ENCODE results near the gene CACNA1H. TPM values are rescaled to one million over a fixed set of nuclear protein-coding genes. Genes with fewer than 3 reads are reported as not detected.
"Not testable (repeated sequence)": the region's sequence is repeated elsewhere in the genome, so short reads cannot be mapped to it uniquely, and the experiment has no call there.

CACNA1H gene
- total RNA-seq, 1 donor from 2014 or later = 2.5 TPM

- no peak for TF ChIP-seq CTCF (IDR thresholded peaks at IDR 0.05; ENCODE audit: borderline replicate concordance)
- intact Hi-C loops (cut with micrococcal nuclease) = no loop called here
- no peak for DNase-seq
- Histone ChIP-seq H3K4me3 (no peak overlapping the region), H3K4me1 (no peaks in the 10 kb centered on the region), H3K36me3 (no peaks in the 10 kb centered on the region), H3K27me3 (ENCODE audit: low read depth) (peaks cover 65% of the 10 kb centered on the region), H3K27ac (replicated peaks) (no peak overlapping the region), H3K9me3 (replicated peaks) (no peaks in the 10 kb centered on the region)
These were observed 111.6 kb downstream of the CACNA1H start for GRCh38 chr16:1264345-1265089.

DNA sequence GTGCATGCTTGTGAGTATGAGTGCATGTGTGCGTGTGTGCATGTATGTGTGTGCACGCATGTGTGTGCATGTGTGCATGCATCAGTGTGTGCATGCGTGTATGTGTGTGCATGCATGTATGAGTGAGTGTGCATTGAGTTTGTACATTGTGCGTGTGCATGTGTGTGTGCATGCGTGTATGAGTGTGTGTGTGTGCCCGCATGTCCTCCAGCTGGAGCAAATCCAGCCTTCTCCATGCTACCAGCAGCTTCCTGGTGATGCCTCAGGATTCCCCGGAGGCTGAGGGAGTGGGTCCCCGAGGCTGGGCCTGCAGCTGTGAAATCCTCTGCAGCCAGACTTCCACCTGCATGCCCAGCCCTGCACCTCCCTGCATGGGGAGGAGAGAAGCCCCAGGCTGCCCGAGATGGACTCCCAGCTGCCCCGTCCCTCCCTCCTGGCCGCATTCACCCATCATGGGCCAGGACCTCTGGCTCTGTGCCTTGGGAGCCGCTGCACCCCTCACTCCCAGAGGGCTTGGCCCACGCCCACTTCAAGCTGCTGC lies 112.3 kb downstream of the CACNA1H start:
- TF ChIP-seq CTCF (IDR thresholded peaks at IDR 0.05; ENCODE audit: borderline replicate concordance) = no peak
- Histone ChIP-seq H3K27me3 (ENCODE audit: low read depth) (peaks cover 61% of the 10 kb centered on the region), H3K27ac (replicated peaks) (no peak overlapping the region), H3K4me3 (no peak overlapping the region), H3K36me3 (no peaks in the 10 kb centered on the region), H3K9me3 (replicated peaks) (no peaks in the 10 kb centered on the region), H3K4me1 (no peaks in the 10 kb centered on the region)
- DNase-seq = no peak
- intact Hi-C loops (cut with micrococcal nuclease) = no loop called here

DNA sequence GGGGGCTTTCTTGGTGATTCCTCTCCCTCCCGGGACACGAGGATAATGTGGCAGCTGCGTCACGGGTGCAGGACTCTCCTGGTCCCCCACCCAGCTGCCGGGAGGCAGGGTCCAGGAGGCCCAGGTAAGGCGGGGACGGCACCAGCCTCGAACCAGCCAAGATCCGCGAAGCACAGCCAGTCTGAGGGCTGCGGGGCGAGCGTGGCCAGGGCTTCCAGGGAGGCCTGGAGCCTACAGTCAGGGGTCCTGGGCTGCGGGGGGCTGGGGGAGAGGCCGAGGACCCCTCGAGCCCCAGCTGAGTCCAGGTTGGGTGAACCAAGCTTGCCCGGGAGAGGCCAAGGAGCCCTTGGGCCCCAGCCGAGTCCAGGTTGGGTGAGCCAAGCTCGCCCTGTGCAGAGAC lies 112.9 kb downstream of the CACNA1H start:
- DNase-seq = no peak
- no peaks in the 10 kb centered on the region for H3K9me3 ChIP-seq (replicated peaks)
- no peak overlapping the region for H3K4me3 ChIP-seq
- intact Hi-C loops (cut with micrococcal nuclease) = no loop called here
- no peak overlapping the region for H3K27ac ChIP-seq (replicated peaks)
- no peak for TF ChIP-seq CTCF (IDR thresholded peaks at IDR 0.05; ENCODE audit: borderline replicate concordance)
- peaks cover 55% of the 10 kb centered on the region for H3K27me3 ChIP-seq (ENCODE audit: low read depth)
- no peaks in the 10 kb centered on the region for H3K4me1 ChIP-seq
- no peaks in the 10 kb centered on the region for H3K36me3 ChIP-seq

DNA sequence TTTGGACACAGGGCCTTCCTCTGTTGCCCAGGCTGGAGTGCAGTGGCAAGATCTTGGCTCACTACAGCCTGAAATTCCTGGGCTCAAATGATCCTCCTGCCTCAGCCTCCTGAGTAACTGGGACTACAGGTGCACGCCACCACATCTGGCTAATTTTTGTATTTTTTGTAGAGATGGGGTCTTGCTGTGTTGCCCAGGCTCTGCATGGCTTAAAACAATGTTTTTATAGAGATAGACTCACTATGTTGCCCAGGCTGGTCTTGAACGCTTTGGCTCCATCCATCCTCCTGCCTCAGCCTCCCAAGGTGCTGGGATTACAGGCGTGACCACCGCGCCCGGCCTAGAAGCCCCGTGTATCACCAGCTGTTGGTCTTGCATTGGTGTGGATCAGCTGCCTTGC lies 116.5 kb downstream of the CACNA1H start:
- H3K27ac ChIP-seq (replicated peaks); DNase-seq; H3K4me1 ChIP-seq; H3K4me3 ChIP-seq; intact Hi-C loops (cut with micrococcal nuclease); H3K36me3 ChIP-seq; H3K9me3 ChIP-seq (replicated peaks): not testable (repeated sequence)
- peaks cover 35% of the 10 kb centered on the region for H3K27me3 ChIP-seq (ENCODE audit: low read depth)

GRCh38 chr16:1271380-1271723 lies 118.4 kb downstream of the CACNA1H start:
- Histone ChIP-seq H3K27ac (replicated peaks) (no peak overlapping the region), H3K4me3 (no peak overlapping the region), H3K36me3 (no peaks in the 10 kb centered on the region), H3K9me3 (replicated peaks) (no peaks in the 10 kb centered on the region), H3K4me1 (peaks cover 8% of the 10 kb centered on the region), H3K27me3 (ENCODE audit: low read depth) (peaks cover 44% of the 10 kb centered on the region)
- intact Hi-C loops (cut with micrococcal nuclease) = no loop called here
- no peak for DNase-seq
- no peak for TF ChIP-seq CTCF (IDR thresholded peaks at IDR 0.05; ENCODE audit: borderline replicate concordance)

Other genes with a start within 250 kb of the CACNA1H start
- gene LMF1, start 182.1 kb upstream of the CACNA1H start, total RNA-seq = 6.6 TPM
- gene SOX8, start 171.3 kb upstream of the CACNA1H start, total RNA-seq = 0.96 TPM
- gene SSTR5, start 80.4 kb upstream of the CACNA1H start, total RNA-seq = 22.6 TPM
- gene C1QTNF8, start 56.9 kb upstream of the CACNA1H start, total RNA-seq = not detected
- not detected for gene TPSG1, start 72.2 kb downstream of the CACNA1H start, total RNA-seq
- 3.6 TPM for gene TPSB2, start 77.1 kb downstream of the CACNA1H start, total RNA-seq
- gene TPSAB1, start 87.6 kb downstream of the CACNA1H start, total RNA-seq = 3.6 TPM
- not detected for gene TPSD1, start 103.0 kb downstream of the CACNA1H start, total RNA-seq
- 86.2 TPM for gene UBE2I, start 156.5 kb downstream of the CACNA1H start, total RNA-seq
- 3.9 TPM for gene BAIAP3, start 180.5 kb downstream of the CACNA1H start, total RNA-seq
- gene TSR3, start 198.8 kb downstream of the CACNA1H start, total RNA-seq = 54.9 TPM
- 31.8 TPM for gene GNPTG, start 198.8 kb downstream of the CACNA1H start, total RNA-seq